ENCODE data around the gene ORMDL2. TPM values are rescaled to one million over a fixed set of nuclear protein-coding genes. Genes with fewer than 3 reads are reported as not detected.

The ORMDL2 gene
- total and polyA plus RNA-seq, 11 donors: 9.6 to 61.9 (median 23.7) TPM

DNA sequence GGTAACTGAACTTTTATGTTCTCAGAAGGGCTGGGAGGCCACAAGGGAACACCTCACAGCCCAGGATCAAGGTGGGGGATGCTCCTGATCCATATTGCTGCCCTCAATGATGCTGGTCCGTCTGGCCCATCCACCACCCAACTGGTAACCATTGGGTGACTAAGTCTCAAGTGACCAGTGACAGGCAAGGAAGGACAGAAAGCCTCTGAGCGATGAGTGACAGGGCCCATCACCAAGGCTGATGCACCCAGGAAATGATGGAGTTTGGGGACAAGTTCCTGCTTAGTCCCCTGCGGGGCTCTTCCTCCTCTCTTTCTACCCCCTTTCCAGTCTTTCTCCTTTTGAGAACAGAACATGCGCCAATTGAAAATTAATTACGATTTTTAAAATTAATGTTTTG is 27.5 kb downstream of the ORMDL2 start:
- no peak for ATAC-seq
- DNase-seq: no peak
- 76 to 82% (median 80%) methylated on average over 5 of the region's 5 CpGs for WGBS, 4 donors
- peaks cover 0 to 3% (median 0%) of the 10 kb centered on the region in 9 donors for H3K36me3 ChIP-seq
- no peaks in the 10 kb centered on the region for H3K27me3 ChIP-seq
- peak overlapping the region in 6 of 12 donors; percentile 13 to 95 (median 90) for H3K27ac ChIP-seq
- no peaks in the 10 kb centered on the region for H3K9me3 ChIP-seq
- TF ChIP-seq CTCF (IDR thresholded peaks at IDR 0.05) (no peak), POLR2A (IDR thresholded peaks at IDR 0.05) (no peak)
- intact Hi-C loops (cut with DNase I): loop anchor here in 1 of 10 donors (5.0 kb wide), 1 partner anchor 82 kb away; the partner anchor contains the start of gene PYM1
- H3K4me1 ChIP-seq: peaks cover 0 to 65% (median 14%) of the 10 kb centered on the region in 12 donors
- H3K4me3 ChIP-seq: no peak overlapping the region

- H3K27ac ChIP-seq: peak overlapping the region in 7 of 12 donors; percentile 19 to 95 (median 90)
- DNase-seq: peak in 2 of 5 donors; percentile 45 to 56
These were observed 28.1 kb downstream of the ORMDL2 start for GRCh38 chr12:55845785-55846496.

DNA sequence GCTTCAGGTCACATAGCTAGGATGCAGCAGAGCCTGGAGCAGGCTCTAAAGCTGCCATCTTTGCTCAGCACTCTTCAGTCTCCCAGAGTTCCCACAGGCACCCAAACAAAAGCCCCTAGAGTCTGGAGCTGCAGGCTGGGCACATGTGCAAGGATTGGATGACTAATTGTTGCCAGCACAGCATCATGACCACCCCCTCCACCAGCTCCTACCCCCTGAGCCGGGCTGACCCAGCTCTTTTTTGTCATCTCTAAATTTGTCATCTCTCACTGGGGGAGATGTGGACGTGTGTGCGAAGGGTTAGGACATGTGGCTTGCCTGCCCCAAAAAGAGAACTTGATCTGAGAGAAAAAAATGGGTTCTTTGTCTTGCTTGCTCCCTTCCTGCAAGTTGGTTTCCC is 29.2 kb downstream of the ORMDL2 start:
- peak overlapping the region; percentile 81 to 96 (median 89) for H3K27ac ChIP-seq
- H3K27me3 ChIP-seq: peaks cover 0 to 4% (median 0%) of the 10 kb centered on the region in 9 donors
- H3K36me3 ChIP-seq: no peaks in the 10 kb centered on the region
- H3K9me3 ChIP-seq: no peaks in the 10 kb centered on the region
- no peak for TF ChIP-seq CTCF (IDR thresholded peaks at IDR 0.05)
- TF ChIP-seq POLR2A (IDR thresholded peaks at IDR 0.05): no peak
- 67 to 82% (median 71%) methylated on average over 3 of the region's 3 CpGs for WGBS, 4 donors
- H3K4me3 ChIP-seq: no peak overlapping the region
- intact Hi-C loops (cut with DNase I): loop anchor here in 1 of 10 donors (5.0 kb wide), 1 partner anchor 80 kb away; the partner anchor contains the start of gene PYM1
- ATAC-seq (peak in 2 of 4 donors; percentile 4 to 36), DNase-seq (peak in 1 of 5 donors; percentile 67)
- peaks cover 0 to 72% (median 14%) of the 10 kb centered on the region in 12 donors for H3K4me1 ChIP-seq

More at GRCh38 chr12:55845785-55846496, 28.1 kb downstream of the ORMDL2 start:
- intact Hi-C loops (cut with DNase I): loop anchor here in 1 of 10 donors (5.0 kb wide), 1 partner anchor 81 kb away; the partner anchor contains the start of gene PYM1
- peaks cover 0 to 71% (median 14%) of the 10 kb centered on the region in 12 donors for H3K4me1 ChIP-seq
- 75 to 78% (median 76%) methylated on average over 7 of the region's 7 CpGs for WGBS, 4 donors
- H3K4me3 ChIP-seq: no peak overlapping the region
- H3K36me3 ChIP-seq: no peaks in the 10 kb centered on the region
- peak in 1 of 4 donors; percentile 28 for ATAC-seq
- H3K9me3 ChIP-seq: no peaks in the 10 kb centered on the region
- H3K27me3 ChIP-seq: peaks cover 0 to 3% (median 0%) of the 10 kb centered on the region in 9 donors
- TF ChIP-seq CTCF (IDR thresholded peaks at IDR 0.05): no peak

DNA sequence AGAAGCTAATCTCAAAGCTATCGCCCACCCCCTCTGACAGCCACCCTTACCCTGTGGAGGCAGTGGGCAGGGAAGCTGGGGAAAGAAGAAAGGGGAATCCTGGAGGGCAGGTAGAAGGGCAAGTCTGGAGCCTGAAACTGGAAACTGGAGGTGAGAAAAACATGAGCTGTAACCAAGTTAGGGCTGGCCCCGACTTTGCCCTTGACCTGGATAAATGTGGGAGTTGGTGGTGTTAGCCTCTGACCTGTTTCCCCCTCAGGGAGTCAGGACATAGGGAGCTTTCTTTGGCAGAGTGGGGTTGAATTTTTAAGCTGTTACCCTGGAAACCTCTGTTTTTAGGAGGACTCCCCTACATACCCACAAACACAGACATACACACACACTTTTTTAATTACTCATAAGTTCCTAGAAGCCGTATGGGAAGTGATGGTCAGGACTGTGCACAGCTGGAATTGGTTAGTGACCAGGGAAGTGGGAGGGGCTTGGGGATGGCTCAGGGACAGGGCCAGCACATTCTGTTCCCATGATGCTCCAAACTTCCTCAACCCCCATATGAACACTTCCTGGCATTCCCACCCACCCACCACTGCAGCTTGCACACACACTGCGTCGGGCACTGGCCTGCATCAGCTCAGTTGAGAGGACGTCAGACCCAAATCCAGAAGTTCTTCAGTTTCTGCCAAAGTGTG is 29.9 kb downstream of the ORMDL2 start:
- intact Hi-C loops (cut with DNase I): loop anchor here in 3 of 10 donors (2.0 to 5.0 kb wide), 3 partner anchors 17 to 80 kb away; partner anchors contain the start of gene PYM1 (in 3 of the 3)
- H3K36me3 ChIP-seq: no peaks in the 10 kb centered on the region
- peak overlapping the region; percentile 81 to 96 (median 90) for H3K27ac ChIP-seq
- no peaks in the 10 kb centered on the region for H3K9me3 ChIP-seq
- WGBS, 4 donors: 29 to 42% (median 34%) methylated on average over 6 of the region's 6 CpGs
- DNase-seq (peak; percentile 85 to 96 (median 89)), ATAC-seq (peak; percentile 92 to 98 (median 96))
- TF ChIP-seq CTCF (IDR thresholded peaks at IDR 0.05): no peak
- TF ChIP-seq POLR2A (IDR thresholded peaks at IDR 0.05): peak in 1 of 2 donors; percentile 65
- peaks cover 0 to 4% (median 0%) of the 10 kb centered on the region in 9 donors for H3K27me3 ChIP-seq
- H3K4me3 ChIP-seq: peak overlapping the region in 8 of 12 donors; percentile 23 to 45 (median 32)
- peaks cover 0 to 65% (median 14%) of the 10 kb centered on the region in 12 donors for H3K4me1 ChIP-seq

All from heart left ventricle (tissue), 16 donors.